Natural killer cell (primary cell): ENCODE results near the gene PSKH1. TPM values are rescaled to one million over a fixed set of nuclear protein-coding genes. Genes with fewer than 3 reads are reported as not detected.

Source experiments
- ATAC-seq, 3 donors: fragments of 150-1000 bp in 2 of 3; fragments of 200-7000 bp in 1 of 3; cut with Tn5 transposase; 1 replicate in 1 of 3; 2 replicates in 2 of 3; pipeline ENCODE4 v1.10.0; 2021; ENCODE audit warnings: mild to moderate bottlenecking in 2 of 3, moderate library complexity in 2 of 3
- DNase-seq, 2 donors: peaks; one replicate each; pipeline versions ENCODE4 v3.0.0 to v3.0.0-alpha.2; 2013 to 2021; ENCODE audit warnings: mixed read lengths in 1 of 2
- H3K27ac ChIP-seq: one replicate; pipeline ENCODE4 v1.5.1; 2013; ENCODE audit warnings: mild to moderate bottlenecking, low read length
- H3K27me3 ChIP-seq: one replicate; pipeline ENCODE4 v1.6.1; 2013; ENCODE audit warnings: low read length; ENCODE audit not compliant: control insufficient read depth, insufficient read depth
- H3K36me3 ChIP-seq: one replicate; pipeline ENCODE4 v1.6.1; 2013; ENCODE audit warnings: low read length; ENCODE audit not compliant: control insufficient read depth, insufficient read depth
- H3K4me1 ChIP-seq: one replicate; pipeline ENCODE4 v1.6.1; 2013; ENCODE audit warnings: low read length; ENCODE audit not compliant: control insufficient read depth, insufficient read depth
- H3K4me3 ChIP-seq: one replicate; pipeline ENCODE4 v1.5.1; 2013; ENCODE audit warnings: low read length
- H3K9me3 ChIP-seq: one replicate; pipeline ENCODE4 v1.6.1; 2013; ENCODE audit warnings: low read length; ENCODE audit not compliant: control insufficient read depth, insufficient read depth
- H3K27ac Mint-ChIP-seq, 2 donors: one replicate each; pipeline ENCODE4 v1.8.0; 2022; ENCODE audit warnings: mild to moderate bottlenecking in 2 of 2, mixed read lengths in 2 of 2, moderate library complexity in 1 of 2
- H3K27me3 Mint-ChIP-seq, 2 donors: one replicate each; pipeline ENCODE4 v1.8.0; 2022; ENCODE audit warnings: low read depth in 2 of 2, mixed read lengths in 2 of 2
- H3K36me3 Mint-ChIP-seq: one replicate; pipeline ENCODE4 v1.8.0; 2022; ENCODE audit warnings: mixed read lengths
- H3K4me1 Mint-ChIP-seq, 2 donors: one replicate each; pipeline ENCODE4 v1.8.0; 2022; ENCODE audit warnings: mixed read lengths in 2 of 2
- H3K4me3 Mint-ChIP-seq: one replicate; pipeline ENCODE4 v1.8.0; 2022; ENCODE audit warnings: mild to moderate bottlenecking, moderate library complexity, mixed read lengths
- H3K9me3 Mint-ChIP-seq, 2 donors: one replicate each; pipeline ENCODE4 v1.8.0; 2022; ENCODE audit warnings: mixed read lengths in 2 of 2
- CTCF ChIP-seq: fragments of 200-600 bp; IDR thresholded peaks from one replicate; pipeline ENCODE4 v1.8.0; 2022; ENCODE audit warnings: antibody characterized with exemption
- WGBS: methylation state at CpG from one replicate; pipeline ENCODE4 v1.1.7; 2013; ENCODE audit warnings: missing lambda C conversion rate; ENCODE audit not compliant: insufficient coverage; 5-methylcytosine and 5-hydroxymethylcytosine counted together
- intact Hi-C: fragments of 100-400 bp; cut with micrococcal nuclease; formaldehyde crosslinking; loops from one replicate; pipeline ENCODE4 v1.14.2; 2022
- total RNA-seq, 4 donors: library from RNA; stranded (reverse); fragments of 120-200 nt in 1 of 4; gene quantifications; one replicate each; pipeline versions ENCODE4 v1.2.3 to v1.2.4, GENCODE V29; 2013 to 2022

The PSKH1 gene
- total RNA-seq, 3 donors from 2014 or later (not counting 1 experiment from before 2014, with no cell fraction given) = 16.8 to 24.7 (median 19.5) TPM

- no peak for TF ChIP-seq CTCF
- Mint-ChIP-seq H3K4me3 (no peak overlapping the region), H3K36me3 (no peaks in the 10 kb centered on the region), H3K27me3 (no peaks in the 10 kb centered on the region), H3K4me1 (peaks cover 4 to 16% of the 10 kb centered on the region in 2 donors), H3K9me3 (no peaks in the 10 kb centered on the region), H3K27ac (no peak overlapping the region)
- no peaks in the 10 kb centered on the region for H3K9me3 ChIP-seq
- H3K4me3 ChIP-seq = no peak overlapping the region
- peaks cover 16% of the 10 kb centered on the region for H3K36me3 ChIP-seq
- ATAC-seq (no peak), DNase-seq (no peak)
- intact Hi-C loops = no loop called here
- H3K27me3 ChIP-seq = no peaks in the 10 kb centered on the region
- H3K27ac ChIP-seq = no peak overlapping the region
- 96% methylated on average over 10 of the region's 11 CpGs for WGBS
- H3K4me1 ChIP-seq = no peaks in the 10 kb centered on the region
Measured at GRCh38 chr16:67907397-67908180, 14.5 kb downstream of the PSKH1 start.

- H3K4me1 Mint-ChIP-seq = peaks cover 4 to 20% of the 10 kb centered on the region in 2 donors
- TF ChIP-seq CTCF = no peak
- ATAC-seq (no peak), DNase-seq (no peak)
- Histone ChIP-seq H3K4me3 (no peak overlapping the region), H3K36me3 (peaks cover 13% of the 10 kb centered on the region), H3K27ac (no peak overlapping the region), H3K27me3 (no peaks in the 10 kb centered on the region), H3K9me3 (no peaks in the 10 kb centered on the region), H3K4me1 (no peaks in the 10 kb centered on the region)
- H3K9me3 Mint-ChIP-seq = no peaks in the 10 kb centered on the region
- H3K36me3 Mint-ChIP-seq = no peaks in the 10 kb centered on the region
- no peak overlapping the region for H3K4me3 Mint-ChIP-seq
- H3K27me3 Mint-ChIP-seq = no peaks in the 10 kb centered on the region
- H3K27ac Mint-ChIP-seq = peak overlapping the region; percentile 21 to 64
- intact Hi-C loops = no loop called here
- WGBS = 98% methylated on average over 36 of the region's 36 CpGs
Measured at GRCh38 chr16:67909056-67909742, 16.1 kb downstream of the PSKH1 start.

- H3K4me3 ChIP-seq = no peak overlapping the region
- H3K27ac ChIP-seq = no peak overlapping the region
- intact Hi-C loops = no loop called here
- TF ChIP-seq CTCF = no peak
- H3K4me3 Mint-ChIP-seq = no peak overlapping the region
- no peaks in the 10 kb centered on the region for H3K9me3 ChIP-seq
- no peaks in the 10 kb centered on the region for H3K4me1 ChIP-seq
- H3K27ac Mint-ChIP-seq = no peak overlapping the region
- H3K4me1 Mint-ChIP-seq = peaks cover 4 to 17% of the 10 kb centered on the region in 2 donors
- H3K9me3 Mint-ChIP-seq = no peaks in the 10 kb centered on the region
- DNase-seq (no peak), ATAC-seq (no peak)
- 74% methylated on average over 2 of the region's 2 CpGs for WGBS
- H3K27me3 Mint-ChIP-seq = no peaks in the 10 kb centered on the region
- H3K36me3 Mint-ChIP-seq = no peaks in the 10 kb centered on the region
- no peaks in the 10 kb centered on the region for H3K27me3 ChIP-seq
- peaks cover 13% of the 10 kb centered on the region for H3K36me3 ChIP-seq
Measured at GRCh38 chr16:67910158-67910557, 17.1 kb downstream of the PSKH1 start.
